Parathyroid adenoma (tissue), 2 donors: Measurements from ENCODE around the gene PACSIN1.

ENCODE experiments used
- H2AFZ ChIP-seq: fragments of 300-600 bp; sonication (generic); one replicate; pipeline ENCODE4 v1.7.0; 2017; ENCODE audit warnings: antibody characterized with exemption, mild to moderate bottlenecking
- H3K27ac ChIP-seq: fragments of 300-600 bp; sonication (generic); one replicate; pipeline ENCODE4 v1.7.0; 2017
- H3K27me3 ChIP-seq: fragments of 300-600 bp; sonication (generic); one replicate; pipeline ENCODE4 v1.7.0; 2017; ENCODE audit warnings: low read length; ENCODE audit not compliant: control insufficient read depth, insufficient read depth
- H3K36me3 ChIP-seq: fragments of 300-600 bp; sonication (generic); one replicate; pipeline ENCODE4 v1.7.0; 2017; ENCODE audit warnings: low read length; ENCODE audit not compliant: control insufficient read depth, insufficient read depth
- H3K4me1 ChIP-seq: fragments of 300-600 bp; sonication (generic); one replicate; pipeline ENCODE4 v1.7.0; 2017; ENCODE audit warnings: control low read depth
- H3K4me2 ChIP-seq: fragments of 300-600 bp; sonication (generic); one replicate; pipeline ENCODE4 v1.7.0; 2017; ENCODE audit warnings: low read length
- H3K4me3 ChIP-seq: fragments of 300-600 bp; sonication (generic); one replicate; pipeline ENCODE4 v1.7.0; 2017; ENCODE audit warnings: low read depth, low read length
- H3K79me2 ChIP-seq: fragments of 300-600 bp; sonication (generic); one replicate; pipeline ENCODE4 v1.7.0; 2017; ENCODE audit warnings: control low read depth
- H3K9ac ChIP-seq: fragments of 300-600 bp; sonication (generic); one replicate; pipeline ENCODE4 v1.7.0; 2017; ENCODE audit warnings: mild to moderate bottlenecking
- H3K9me3 ChIP-seq: fragments of 300-600 bp; sonication (generic); one replicate; pipeline ENCODE4 v1.7.0; 2017; ENCODE audit warnings: low read length; ENCODE audit not compliant: control insufficient read depth
- TF ChIP-seq, protein P1 (sequence below): fragments of 300-600 bp; sonication (generic); IDR thresholded peaks from one replicate; pipeline ENCODE4 v1.7.0; 2017; ENCODE audit warnings: antibody characterized with exemption, mild to moderate bottlenecking
- donor health status: primary hyperparathyroidism.

The PACSIN1 gene

GRCh38 chr6:34576286-34576955 lies 110.5 kb downstream of the PACSIN1 start:
- Histone ChIP-seq H3K4me3 (no peak overlapping the region), H3K4me2 (no peak overlapping the region), H3K4me1 (no peaks in the 10 kb centered on the region), H3K79me2 (no peaks in the 10 kb centered on the region), H3K27me3 (no peaks in the 10 kb centered on the region), H3K36me3 (no peaks in the 10 kb centered on the region), H3K9ac (no peak overlapping the region), H2AFZ (no peak overlapping the region), H3K9me3 (no peaks in the 10 kb centered on the region), H3K27ac (no peak overlapping the region)
- TF ChIP-seq, protein P1, sequence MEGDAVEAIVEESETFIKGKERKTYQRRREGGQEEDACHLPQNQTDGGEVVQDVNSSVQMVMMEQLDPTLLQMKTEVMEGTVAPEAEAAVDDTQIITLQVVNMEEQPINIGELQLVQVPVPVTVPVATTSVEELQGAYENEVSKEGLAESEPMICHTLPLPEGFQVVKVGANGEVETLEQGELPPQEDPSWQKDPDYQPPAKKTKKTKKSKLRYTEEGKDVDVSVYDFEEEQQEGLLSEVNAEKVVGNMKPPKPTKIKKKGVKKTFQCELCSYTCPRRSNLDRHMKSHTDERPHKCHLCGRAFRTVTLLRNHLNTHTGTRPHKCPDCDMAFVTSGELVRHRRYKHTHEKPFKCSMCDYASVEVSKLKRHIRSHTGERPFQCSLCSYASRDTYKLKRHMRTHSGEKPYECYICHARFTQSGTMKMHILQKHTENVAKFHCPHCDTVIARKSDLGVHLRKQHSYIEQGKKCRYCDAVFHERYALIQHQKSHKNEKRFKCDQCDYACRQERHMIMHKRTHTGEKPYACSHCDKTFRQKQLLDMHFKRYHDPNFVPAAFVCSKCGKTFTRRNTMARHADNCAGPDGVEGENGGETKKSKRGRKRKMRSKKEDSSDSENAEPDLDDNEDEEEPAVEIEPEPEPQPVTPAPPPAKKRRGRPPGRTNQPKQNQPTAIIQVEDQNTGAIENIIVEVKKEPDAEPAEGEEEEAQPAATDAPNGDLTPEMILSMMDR: no peak

- no peak overlapping the region for H3K4me2 ChIP-seq
Observed at GRCh38 chr6:34578445-34579262, 112.8 kb downstream of the PACSIN1 start.

DNA sequence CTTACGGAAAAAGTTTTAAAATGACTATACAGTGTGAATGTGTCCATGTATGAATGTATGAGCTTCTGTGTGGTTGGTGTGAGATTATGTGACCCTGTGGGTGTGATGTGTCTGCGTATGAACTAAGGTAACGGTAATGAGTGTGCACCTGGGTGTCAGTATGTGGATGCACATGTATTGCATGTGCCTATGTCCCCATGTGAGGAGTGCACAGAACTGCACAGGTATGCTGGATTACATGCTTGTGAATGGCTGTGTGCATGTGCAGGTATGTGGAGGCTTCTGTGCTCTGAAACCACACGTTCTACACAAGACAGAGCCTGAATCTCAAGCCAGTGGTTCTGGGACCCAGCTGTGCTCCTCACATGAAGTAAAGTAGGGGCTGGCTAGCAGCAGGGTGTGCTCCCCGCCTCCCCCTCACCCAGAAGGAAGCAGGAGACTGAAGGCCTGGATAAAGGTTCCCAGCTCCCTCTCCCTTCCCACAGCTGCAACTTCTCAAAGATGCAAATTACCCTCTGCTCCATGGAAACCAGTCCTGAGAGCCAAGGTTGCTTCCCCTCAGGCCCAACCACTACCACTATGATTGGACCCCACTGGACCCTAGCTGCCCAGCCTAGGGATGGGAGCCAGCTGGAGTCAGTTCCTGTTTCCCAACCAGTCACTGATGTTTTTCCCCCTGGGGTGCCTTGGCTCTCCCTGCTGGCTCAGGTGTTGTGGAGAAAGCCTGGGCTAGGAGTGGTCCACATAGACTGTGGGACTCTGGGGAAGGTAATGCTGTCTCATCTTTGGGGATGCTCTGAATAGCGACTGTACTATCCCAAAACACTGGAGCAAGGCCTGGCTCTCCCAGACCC lies 115.1 kb downstream of the PACSIN1 start:
- TF ChIP-seq, protein P1: no peak
- Histone ChIP-seq H3K36me3 (no peaks in the 10 kb centered on the region), H3K9ac (no peak overlapping the region), H3K4me3 (no peak overlapping the region), H3K4me2 (no peak overlapping the region), H3K27me3 (no peaks in the 10 kb centered on the region), H2AFZ (no peak overlapping the region), H3K79me2 (no peaks in the 10 kb centered on the region), H3K27ac (no peak overlapping the region), H3K4me1 (no peaks in the 10 kb centered on the region), H3K9me3 (no peaks in the 10 kb centered on the region)

More at GRCh38 chr6:34578445-34579262, 112.8 kb downstream of the PACSIN1 start:
- H2AFZ ChIP-seq: no peak overlapping the region
- H3K27me3 ChIP-seq: no peaks in the 10 kb centered on the region
- no peak overlapping the region for H3K4me3 ChIP-seq
- TF ChIP-seq, protein P1: no peak
- H3K79me2 ChIP-seq: no peaks in the 10 kb centered on the region
- H3K9ac ChIP-seq: no peak overlapping the region
- H3K27ac ChIP-seq: no peak overlapping the region
- no peaks in the 10 kb centered on the region for H3K36me3 ChIP-seq
- no peaks in the 10 kb centered on the region for H3K9me3 ChIP-seq
- H3K4me1 ChIP-seq: no peaks in the 10 kb centered on the region

DNA sequence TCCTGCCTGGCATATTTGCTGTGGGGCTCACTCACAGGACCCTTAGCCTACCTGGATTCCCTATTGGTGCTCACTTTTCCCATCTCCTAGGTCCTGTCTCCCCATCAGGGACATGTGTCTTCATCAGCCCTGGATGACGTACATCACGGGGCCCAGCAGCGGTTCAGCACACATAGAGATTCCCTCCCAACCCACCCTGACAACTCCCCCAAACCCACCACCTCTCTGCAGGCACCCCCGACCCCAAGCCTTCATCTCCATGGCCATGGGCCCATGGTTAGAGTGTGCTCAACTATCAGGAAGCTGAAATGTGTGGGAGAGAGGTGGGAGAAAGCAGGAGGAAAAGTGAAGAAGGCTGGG lies 115.7 kb downstream of the PACSIN1 start:
- H3K9me3 ChIP-seq: no peaks in the 10 kb centered on the region

More for the DNA sequence above, 115.7 kb downstream of the PACSIN1 start:
- H3K4me2 ChIP-seq: no peak overlapping the region
- no peak overlapping the region for H3K4me3 ChIP-seq
- TF ChIP-seq, protein P1: no peak
- no peaks in the 10 kb centered on the region for H3K36me3 ChIP-seq
- no peaks in the 10 kb centered on the region for H3K4me1 ChIP-seq
- no peak overlapping the region for H3K9ac ChIP-seq
- no peak overlapping the region for H2AFZ ChIP-seq
- no peak overlapping the region for H3K27ac ChIP-seq
- H3K79me2 ChIP-seq: no peaks in the 10 kb centered on the region
- H3K27me3 ChIP-seq: no peaks in the 10 kb centered on the region
